Neural progenitor cell (in vitro differentiated cells): ENCODE results near the gene MRPS27. TPM values are rescaled to one million over a fixed set of nuclear protein-coding genes. Genes with fewer than 3 reads are reported as not detected.

ENCODE experiments used
- DNase-seq: peaks from one replicate; pipeline ENCODE4 v3.0.0-alpha.2; 2016; ENCODE audit warnings: low spot score
- H2AFZ ChIP-seq: fragments of 200-600 bp; sonication (generic); replicated peaks from 2 replicates; pipeline ENCODE4 v1.6.1; 2016; ENCODE audit warnings: antibody characterized with exemption
- H3F3A ChIP-seq: fragments of 200-600 bp; sonication (generic); 2 replicates; pipeline ENCODE4 v1.6.1; 2016; ENCODE audit warnings: antibody characterized with exemption, low read depth
- H3K27ac ChIP-seq: fragments of 200-600 bp; sonication (generic); 2 replicates; pipeline ENCODE4 v1.5.1; 2016; ENCODE audit warnings: mild to moderate bottlenecking
- H3K27me3 ChIP-seq: fragments of 200-600 bp; sonication (generic); 2 replicates; pipeline ENCODE4 v1.6.1; 2016; ENCODE audit warnings: mild to moderate bottlenecking, moderate library complexity
- H3K36me3 ChIP-seq: fragments of 200-600 bp; sonication (generic); 2 replicates; pipeline ENCODE4 v1.5.1; 2016
- H3K4me1 ChIP-seq: fragments of 200-600 bp; sonication (generic); 2 replicates; pipeline ENCODE4 v1.6.1; 2016; ENCODE audit warnings: mixed run types
- H3K4me2 ChIP-seq: fragments of 200-600 bp; sonication (generic); 2 replicates; pipeline ENCODE4 v1.6.1; 2016
- H3K4me3 ChIP-seq: fragments of 200-600 bp; sonication (generic); 2 replicates; pipeline ENCODE4 v1.5.1; 2016
- H3K79me2 ChIP-seq: fragments of 200-600 bp; sonication (generic); 2 replicates; pipeline ENCODE4 v1.6.1; 2016; ENCODE audit warnings: low read depth
- H3K9ac ChIP-seq: fragments of 200-600 bp; sonication (generic); 2 replicates; pipeline ENCODE4 v1.6.1; 2016
- H3K9me3 ChIP-seq: fragments of 200-600 bp; sonication (generic); 2 replicates; pipeline ENCODE4 v1.5.1; 2016; ENCODE audit warnings: low read depth
- H4K20me1 ChIP-seq: fragments of 200-600 bp; sonication (generic); 2 replicates; pipeline ENCODE4 v1.6.1; 2016; ENCODE audit warnings: low read depth
- H3K27ac Mint-ChIP-seq: 3 replicates; pipeline ENCODE4 v1.8.0; 2021; ENCODE audit warnings: mixed read lengths
- H3K27me3 Mint-ChIP-seq: 2 replicates; pipeline ENCODE4 v1.8.0; 2022; ENCODE audit warnings: low read depth, mild to moderate bottlenecking, inconsistent platforms, moderate library complexity, mixed read lengths; ENCODE audit not compliant: insufficient read depth
- H3K36me3 Mint-ChIP-seq: 3 replicates; pipeline ENCODE4 v1.8.0; 2021; ENCODE audit warnings: mixed read lengths
- H3K4me1 Mint-ChIP-seq: 3 replicates; pipeline ENCODE4 v1.8.0; 2021; ENCODE audit warnings: mixed read lengths
- H3K4me3 Mint-ChIP-seq: 3 replicates; pipeline ENCODE4 v1.8.0; 2021; ENCODE audit warnings: mild to moderate bottlenecking, moderate library complexity, mixed read lengths
- H3K9me3 Mint-ChIP-seq: 3 replicates; pipeline ENCODE4 v1.8.0; 2020; ENCODE audit warnings: mixed read lengths
- CTCF ChIP-seq: fragments of 200-600 bp; sonication (generic); IDR thresholded peaks from 2 replicates; pipeline ENCODE4 v1.5.1; 2017; ENCODE audit warnings: antibody characterized with exemption, mild to moderate bottlenecking
- EZH2 ChIP-seq: fragments of 200-600 bp; sonication (generic); IDR thresholded peaks from 2 replicates; pipeline ENCODE4 v1.6.1; 2017; ENCODE audit warnings: antibody characterized with exemption, mild to moderate bottlenecking, moderate library complexity
- EZH2phosphoT487 ChIP-seq: fragments of 200-600 bp; sonication (generic); IDR thresholded peaks from 2 replicates; pipeline ENCODE4 v1.6.1; 2017; ENCODE audit warnings: antibody characterized with exemption
- total RNA-seq: library from RNA; depleted of rRNA; stranded (reverse); fragments of >200 nt; gene quantifications from 2 replicates; pipeline ENCODE4 v1.2.3, GENCODE V29; 2015; ENCODE audit warnings: low replicate concordance

Gene MRPS27
- total RNA-seq, 1 donor from 2014 or later = 154 TPM

DNA sequence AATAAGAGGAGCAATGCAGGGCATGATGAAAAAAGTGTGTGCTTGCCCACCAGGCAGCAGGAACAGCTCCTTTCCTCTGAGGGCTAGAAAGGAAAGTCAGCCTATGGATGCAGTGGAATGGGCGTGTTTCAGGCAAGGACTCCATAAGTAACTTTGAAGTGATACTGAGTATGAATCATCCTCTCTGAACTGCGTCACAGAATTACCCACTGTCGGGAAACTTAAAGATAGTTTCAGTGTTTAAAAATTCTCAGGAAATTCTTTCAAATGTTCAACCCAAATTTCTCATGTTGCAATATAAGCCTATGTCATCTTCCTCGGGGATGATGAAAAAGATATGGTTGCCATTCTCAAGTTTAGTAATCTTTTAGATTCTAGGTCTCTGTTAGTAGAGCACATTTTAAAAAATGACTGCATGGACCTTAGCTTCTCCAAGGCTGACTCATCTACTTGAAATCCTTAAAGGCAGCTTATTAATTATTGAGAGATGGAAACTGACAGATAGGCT is 27.8 kb upstream of the MRPS27 start:
- DNase-seq = no peak
- Histone ChIP-seq H3K79me2 (no peaks in the 10 kb centered on the region), H3K36me3 (no peaks in the 10 kb centered on the region), H3K27me3 (no peaks in the 10 kb centered on the region), H3K4me2 (no peak overlapping the region), H3K9me3 (no peaks in the 10 kb centered on the region), H3K4me3 (no peak overlapping the region), H3K9ac (no peak overlapping the region), H4K20me1 (no peaks in the 10 kb centered on the region), H2AFZ (no peak overlapping the region), H3K27ac (no peak overlapping the region), H3F3A (no peaks in the 10 kb centered on the region), H3K4me1 (no peaks in the 10 kb centered on the region)
- H3K36me3 Mint-ChIP-seq = peaks cover 23% of the 10 kb centered on the region
- peaks cover 11% of the 10 kb centered on the region for H3K4me1 Mint-ChIP-seq
- H3K27ac Mint-ChIP-seq = no peak overlapping the region
- no peak overlapping the region for H3K4me3 Mint-ChIP-seq
- no peaks in the 10 kb centered on the region for H3K27me3 Mint-ChIP-seq
- H3K9me3 Mint-ChIP-seq = no peaks in the 10 kb centered on the region
- TF ChIP-seq CTCF (no peak), EZH2phosphoT487 (no peak), EZH2 (no peak)

DNA sequence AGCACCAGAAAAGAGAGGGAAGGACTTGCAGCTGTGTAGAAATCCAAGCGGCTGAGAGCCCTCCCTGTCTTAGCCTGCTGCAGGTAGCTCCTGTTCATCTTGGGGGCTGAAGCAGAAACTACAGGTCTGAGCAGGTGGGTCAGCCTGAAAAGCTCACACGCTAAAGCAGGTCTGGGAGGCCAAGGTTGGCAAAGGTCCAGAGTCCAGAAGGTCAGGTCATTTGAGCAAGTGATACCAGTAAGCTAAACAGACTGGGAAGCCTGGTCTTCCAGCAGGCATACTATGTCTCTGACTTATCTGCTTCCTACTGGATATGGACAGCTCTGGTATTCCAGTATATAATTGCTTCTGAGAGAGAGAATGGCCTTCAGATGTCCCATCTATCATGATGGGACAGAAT is 26.4 kb upstream of the MRPS27 start:
- Histone ChIP-seq H2AFZ (no peak overlapping the region), H3K9ac (no peak overlapping the region), H3K9me3 (no peaks in the 10 kb centered on the region), H3K4me2 (no peak overlapping the region), H3K36me3 (no peaks in the 10 kb centered on the region), H3F3A (no peaks in the 10 kb centered on the region), H3K27me3 (no peaks in the 10 kb centered on the region), H3K27ac (no peak overlapping the region), H3K79me2 (no peaks in the 10 kb centered on the region), H3K4me3 (no peak overlapping the region), H4K20me1 (no peaks in the 10 kb centered on the region), H3K4me1 (no peaks in the 10 kb centered on the region)
- Mint-ChIP-seq H3K36me3 (peaks cover 21% of the 10 kb centered on the region), H3K27me3 (no peaks in the 10 kb centered on the region), H3K9me3 (no peaks in the 10 kb centered on the region), H3K27ac (no peak overlapping the region), H3K4me3 (no peak overlapping the region), H3K4me1 (peaks cover 18% of the 10 kb centered on the region)
- no peak for DNase-seq
- TF ChIP-seq EZH2 (no peak), CTCF (no peak), EZH2phosphoT487 (no peak)

DNA sequence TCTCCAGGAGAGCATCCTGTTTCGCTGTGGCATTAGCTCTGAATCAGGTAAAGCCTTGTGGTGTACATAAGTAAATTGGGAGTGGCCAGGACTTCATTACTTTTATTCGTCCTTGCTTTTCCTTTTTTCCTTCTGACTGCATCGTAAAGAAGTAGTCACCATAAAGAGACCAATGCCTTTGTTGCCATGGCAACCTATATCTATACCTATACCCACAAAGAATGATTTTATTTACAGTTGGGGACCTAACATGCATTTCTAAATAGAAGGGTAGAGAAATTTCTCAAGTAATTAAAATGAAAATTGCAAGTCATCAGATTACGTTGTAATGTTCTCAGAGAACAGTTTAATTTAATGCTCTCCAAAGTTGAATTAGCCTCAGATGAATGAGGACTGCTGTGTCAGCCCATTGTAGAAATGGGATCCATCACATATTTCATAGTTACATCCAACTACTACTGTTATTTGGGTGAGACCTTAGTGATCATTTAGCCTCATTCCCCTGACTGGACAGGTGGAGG is 18.7 kb upstream of the MRPS27 start:
- Histone ChIP-seq H4K20me1 (no peaks in the 10 kb centered on the region), H3K36me3 (no peaks in the 10 kb centered on the region), H3K9me3 (no peaks in the 10 kb centered on the region), H3K27me3 (no peaks in the 10 kb centered on the region), H3F3A (no peaks in the 10 kb centered on the region), H3K4me1 (no peaks in the 10 kb centered on the region), H3K27ac (no peak overlapping the region), H3K79me2 (no peaks in the 10 kb centered on the region), H2AFZ (no peak overlapping the region), H3K4me2 (no peak overlapping the region), H3K9ac (no peak overlapping the region), H3K4me3 (no peak overlapping the region)
- no peak for TF ChIP-seq EZH2
- no peak for TF ChIP-seq EZH2phosphoT487
- no peak for TF ChIP-seq CTCF
- H3K4me3 Mint-ChIP-seq = no peak overlapping the region
- peaks cover 10% of the 10 kb centered on the region for H3K4me1 Mint-ChIP-seq
- no peak for DNase-seq
- no peak overlapping the region for H3K27ac Mint-ChIP-seq
- H3K36me3 Mint-ChIP-seq = peaks cover 24% of the 10 kb centered on the region
- H3K9me3 Mint-ChIP-seq = no peaks in the 10 kb centered on the region
- H3K27me3 Mint-ChIP-seq = no peaks in the 10 kb centered on the region
